HG02973 (cell line): ENCODE measurements around the gene ZNFX1.
"Not testable (repeated sequence)": the region's sequence is repeated elsewhere in the genome, so short reads cannot be mapped to it uniquely, and the experiment has no call there.

ENCODE experiments used
- ATAC-seq: cut with Tn5 transposase; IDR thresholded peaks from one replicate; pipeline ENCODE4 v1.9.1; 2021; ENCODE audit warnings: moderate library complexity; ENCODE audit not compliant: unreplicated experiment

ZNFX1 gene

GRCh38 chr20:49216991-49217578 is 60.8 kb downstream of the ZNFX1 start:
- no peak for ATAC-seq

DNA sequence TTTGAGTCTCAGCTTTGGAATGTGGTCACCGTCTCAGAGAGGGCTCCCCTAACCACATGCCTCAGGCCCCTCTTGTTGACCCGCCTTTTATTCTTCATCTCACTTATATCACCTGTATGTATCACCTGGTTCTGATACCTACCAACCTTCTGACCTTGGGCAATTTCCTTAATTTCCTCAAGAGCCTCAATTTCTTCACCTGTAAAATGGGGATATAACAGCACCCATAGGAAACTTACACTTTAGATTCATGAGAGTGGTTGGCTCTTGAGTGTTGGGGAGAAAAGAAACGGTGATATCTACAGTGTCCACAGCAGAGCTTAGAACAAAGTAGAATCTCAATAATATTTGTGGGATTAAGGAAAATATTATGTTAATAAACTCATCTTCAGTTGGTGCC is 62.6 kb downstream of the ZNFX1 start:
- no peak for ATAC-seq

GRCh38 chr20:49214571-49214970 is 63.3 kb downstream of the ZNFX1 start:
- ATAC-seq = no peak

DNA sequence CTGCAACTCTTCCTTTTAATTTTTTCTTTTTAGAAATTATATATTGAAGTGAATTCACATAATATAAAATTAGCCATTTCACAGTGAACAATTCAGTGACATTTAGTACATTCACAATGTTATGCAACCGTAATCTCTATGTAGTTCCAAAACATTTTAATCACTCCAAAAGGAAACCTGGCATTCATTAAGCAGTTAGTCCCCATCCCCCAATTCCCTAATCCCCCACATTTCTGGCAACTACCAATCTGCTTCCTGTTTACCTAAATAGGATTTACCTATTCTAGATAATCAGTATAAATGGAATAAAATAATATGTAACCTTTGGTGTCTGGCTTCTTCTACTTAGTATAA is 67.1 kb downstream of the ZNFX1 start:
- no peak for ATAC-seq

- ATAC-seq = no peak
These were observed 67.6 kb downstream of the ZNFX1 start for GRCh38 chr20:49210101-49210756.

GRCh38 chr20:49207076-49207475 is 70.8 kb downstream of the ZNFX1 start:
- no peak for ATAC-seq

DNA sequence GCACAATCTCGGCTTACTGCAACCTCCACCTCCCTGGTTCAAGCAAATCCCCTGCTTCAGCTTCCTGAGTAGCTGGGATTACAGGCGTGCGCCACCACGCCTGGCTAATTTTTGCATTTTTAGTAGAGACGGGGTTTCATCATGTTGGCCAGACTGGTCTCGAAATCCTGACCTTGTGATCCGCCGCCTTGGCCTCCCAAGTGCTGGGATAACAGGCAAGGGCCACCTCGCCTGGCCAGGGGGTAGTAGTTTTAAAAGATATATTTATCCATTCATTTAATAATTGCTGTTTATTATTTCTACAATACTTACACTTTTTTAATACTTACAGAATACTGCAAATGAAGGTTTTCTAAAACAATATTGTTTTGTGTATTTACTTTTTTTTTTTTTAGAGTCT is 74.1 kb downstream of the ZNFX1 start:
- ATAC-seq = no peak

GRCh38 chr20:49203011-49203410 is 74.8 kb downstream of the ZNFX1 start:
- no peak for ATAC-seq

- no peak for ATAC-seq
These were observed 78.0 kb downstream of the ZNFX1 start for GRCh38 chr20:49199729-49200293.

DNA sequence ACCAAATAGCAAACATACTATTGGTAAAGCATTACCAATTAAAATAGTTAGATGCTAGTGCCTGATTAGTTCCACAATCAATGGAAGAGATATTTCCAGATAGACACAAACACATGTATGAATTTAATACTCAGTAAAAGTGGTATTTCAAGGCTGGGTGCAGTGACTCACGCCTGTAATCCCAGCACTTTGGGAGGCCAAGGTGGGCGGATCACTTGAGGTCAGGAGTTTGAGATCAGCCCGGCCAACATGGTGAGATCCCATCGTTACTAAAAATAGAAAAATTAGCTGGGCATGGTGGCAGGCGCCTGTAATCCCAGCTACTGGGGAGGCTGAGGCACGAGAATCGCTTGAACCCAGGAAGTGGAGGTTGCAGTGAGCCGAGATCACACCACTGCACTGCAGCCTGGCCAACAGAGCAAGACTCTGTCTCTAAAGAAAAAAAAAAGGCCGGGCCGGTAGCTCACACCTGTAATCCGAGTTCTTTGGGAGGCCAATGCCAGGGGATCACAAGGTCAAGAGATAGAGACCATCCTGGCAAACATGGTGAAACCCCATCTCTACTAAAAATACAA is 84.8 kb downstream of the ZNFX1 start:
- ATAC-seq = not testable (repeated sequence)
